ENCODE measurements around the gene KRT16.
A peak's percentile ranks its signal among the peaks of the same experiment; 100 is the strongest.
"Not testable (repeated sequence)": the region's sequence is repeated elsewhere in the genome, so short reads cannot be mapped to it uniquely, and the experiment has no call there.

The KRT16 gene

DNA sequence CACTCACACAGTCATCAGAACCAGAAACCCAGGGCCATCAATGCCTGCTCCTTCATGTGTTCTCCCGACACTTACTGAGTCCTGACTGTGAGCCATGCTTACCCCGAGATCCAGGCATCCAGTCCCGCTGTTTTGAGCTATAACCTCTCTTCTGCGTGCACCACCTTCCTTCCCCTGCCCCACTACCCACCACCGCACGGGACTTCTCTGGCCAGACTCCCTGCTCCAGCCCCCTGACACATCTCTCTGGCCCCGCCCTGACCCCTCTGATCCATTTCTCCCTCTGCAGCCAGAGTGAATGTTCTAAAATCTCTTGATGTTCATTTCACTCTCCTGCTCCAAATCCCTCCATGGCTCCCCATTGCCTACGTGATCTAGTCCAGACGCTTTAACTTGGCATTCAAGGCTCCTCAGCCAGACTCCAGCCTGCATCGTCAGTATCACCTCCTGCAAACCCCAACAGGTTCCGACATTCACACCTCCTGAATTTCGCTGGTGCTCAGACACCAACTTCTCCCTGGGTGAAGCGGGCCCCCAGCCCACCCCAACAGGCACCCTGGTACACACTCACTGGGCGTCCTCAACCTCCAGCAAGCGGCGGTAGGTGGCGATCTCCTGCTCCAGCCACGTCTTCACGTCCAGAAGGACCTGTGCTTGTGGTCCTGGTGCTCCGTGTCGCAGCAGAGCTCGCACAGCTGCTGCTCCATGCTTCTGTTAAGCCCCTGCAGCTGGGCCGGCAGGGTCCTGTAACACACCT is 14.9 kb upstream of the KRT16 start:
- DNase-seq (ENCODE audit: low spot score), result no peak

DNA sequence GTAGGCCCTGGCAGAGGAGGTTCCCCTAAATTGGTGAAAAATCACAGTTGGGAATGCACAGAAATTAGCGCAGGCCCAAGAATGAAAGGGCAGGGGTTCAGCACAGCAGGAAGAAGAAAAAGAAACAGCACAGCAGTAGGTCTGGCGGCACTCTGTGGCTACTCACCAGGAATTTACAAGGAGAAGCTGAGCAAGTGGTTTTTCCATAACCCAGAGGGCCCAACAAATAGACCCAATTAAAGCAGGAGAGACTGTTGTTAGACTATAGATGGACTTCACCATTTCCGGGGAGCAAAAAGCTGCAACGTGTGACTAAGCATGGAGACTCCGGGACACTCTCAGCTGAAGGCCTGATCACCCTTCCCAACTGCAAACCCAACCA is 14.3 kb upstream of the KRT16 start:
- DNase-seq (ENCODE audit: low spot score), result not testable (repeated sequence)

DNA sequence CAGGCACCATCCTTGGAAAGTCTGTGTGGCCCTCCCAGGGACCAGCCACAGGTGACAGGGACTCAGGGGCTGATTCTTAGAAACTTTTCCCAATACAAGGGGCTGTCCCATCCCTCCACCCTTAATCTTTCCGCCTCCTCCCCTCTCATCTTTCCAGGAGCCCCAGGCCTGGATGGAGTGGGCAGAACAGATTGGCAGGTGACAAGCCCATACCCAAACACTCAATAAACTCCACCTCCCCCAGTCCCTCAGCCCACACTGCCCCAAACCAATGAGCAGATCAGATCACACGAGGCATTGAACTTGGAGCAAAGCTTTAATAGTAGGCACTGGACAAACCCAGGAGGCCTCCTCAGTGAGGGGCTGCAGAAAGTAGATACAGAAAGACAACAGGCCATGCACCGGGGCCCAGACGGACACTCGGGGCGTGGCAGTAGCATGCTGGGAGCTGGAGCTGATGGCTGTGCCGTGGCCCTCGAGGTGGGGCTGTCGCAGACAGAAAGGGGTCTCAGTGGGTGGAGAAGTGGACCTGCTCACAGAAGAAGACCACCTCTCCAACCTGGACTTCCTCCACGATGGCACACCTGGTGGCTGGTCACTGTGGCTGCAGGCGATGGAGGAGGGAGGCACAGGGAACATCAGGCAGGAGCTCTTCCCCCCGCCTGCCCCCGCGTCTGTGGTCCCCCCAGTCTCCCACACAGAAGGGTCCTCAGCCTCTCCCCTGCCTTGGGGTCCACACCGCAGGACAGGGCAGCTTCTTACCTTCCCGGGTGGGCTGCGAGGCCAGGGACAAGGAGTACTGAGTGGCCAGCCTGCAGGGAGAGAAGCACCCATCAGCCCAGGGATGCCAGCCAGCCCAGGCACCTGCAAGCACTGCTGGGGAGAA is 13.7 kb upstream of the KRT16 start:
- DNase-seq (ENCODE audit: low spot score), result not testable (repeated sequence)

DNA sequence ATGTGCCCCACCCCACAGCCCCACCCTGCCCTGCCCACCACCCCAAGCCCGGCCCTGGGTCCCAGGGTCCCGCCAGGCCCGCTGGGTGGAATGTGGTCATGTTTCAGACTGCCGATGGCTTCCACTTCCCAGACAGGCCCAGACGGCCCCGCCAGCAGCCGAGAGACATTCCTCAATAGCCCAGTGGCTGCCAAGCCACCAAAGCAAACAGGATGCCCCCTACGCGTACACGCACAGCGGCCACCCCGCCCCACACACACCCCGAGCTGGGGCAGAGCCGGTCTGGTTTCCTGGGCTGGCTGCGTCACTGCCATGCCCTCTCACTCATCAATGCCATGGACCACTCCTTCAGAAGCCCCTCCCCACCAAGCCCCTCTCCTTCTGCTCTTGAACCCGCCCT is 13.0 kb upstream of the KRT16 start:
- no peak for DNase-seq (ENCODE audit: low spot score)

DNA sequence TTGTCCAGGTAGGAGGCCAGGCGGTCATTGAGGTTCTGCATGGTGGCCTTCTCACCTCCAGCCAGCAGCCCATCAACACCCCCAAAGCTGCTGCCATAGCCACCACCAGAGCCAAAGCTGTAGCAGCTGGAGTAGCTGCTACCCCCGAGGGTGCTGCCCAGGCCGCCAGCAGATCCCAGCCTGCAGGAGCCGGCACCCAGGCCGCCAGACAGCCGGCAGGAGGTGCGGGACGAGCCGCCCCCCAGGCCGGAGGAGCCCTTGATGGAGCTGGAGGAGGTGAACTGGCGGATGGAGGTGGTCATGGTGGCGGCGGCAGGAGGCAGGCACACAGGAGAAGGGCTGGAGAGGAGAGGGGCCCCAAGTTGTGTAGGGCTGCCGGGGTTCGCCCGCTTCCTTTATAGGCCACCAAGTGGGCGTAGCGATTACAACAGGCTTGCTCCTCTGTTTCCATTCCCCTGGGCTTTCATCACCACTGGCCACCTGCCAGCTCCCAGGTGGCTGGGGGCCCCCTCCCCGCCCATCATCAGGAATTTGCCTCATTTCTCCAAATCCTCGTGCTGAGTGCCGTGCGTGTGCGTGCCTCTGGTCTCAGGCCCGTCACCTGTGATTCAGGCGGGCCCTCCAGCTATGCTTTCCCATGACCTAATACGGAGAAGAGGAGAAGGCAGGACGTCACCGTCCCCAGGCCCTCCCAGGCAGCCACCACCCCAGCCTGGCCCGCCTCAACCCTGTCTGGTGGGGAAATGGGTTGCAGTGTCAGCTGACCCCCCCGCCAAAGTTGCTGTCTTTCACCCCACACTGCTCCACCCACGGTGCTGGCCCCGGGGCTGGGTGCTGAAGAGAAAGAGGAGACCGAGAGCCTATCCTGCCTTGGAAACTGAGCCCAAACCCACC is 11.9 kb upstream of the KRT16 start, which contains the start of gene KRT17:
KRT17 (minus strand) TSS at position 368 of the 894 bp plus-strand sequence; CDS start at position 302, 66 bp downstream.
- DNase-seq (ENCODE audit: low spot score), result no peak

DNA sequence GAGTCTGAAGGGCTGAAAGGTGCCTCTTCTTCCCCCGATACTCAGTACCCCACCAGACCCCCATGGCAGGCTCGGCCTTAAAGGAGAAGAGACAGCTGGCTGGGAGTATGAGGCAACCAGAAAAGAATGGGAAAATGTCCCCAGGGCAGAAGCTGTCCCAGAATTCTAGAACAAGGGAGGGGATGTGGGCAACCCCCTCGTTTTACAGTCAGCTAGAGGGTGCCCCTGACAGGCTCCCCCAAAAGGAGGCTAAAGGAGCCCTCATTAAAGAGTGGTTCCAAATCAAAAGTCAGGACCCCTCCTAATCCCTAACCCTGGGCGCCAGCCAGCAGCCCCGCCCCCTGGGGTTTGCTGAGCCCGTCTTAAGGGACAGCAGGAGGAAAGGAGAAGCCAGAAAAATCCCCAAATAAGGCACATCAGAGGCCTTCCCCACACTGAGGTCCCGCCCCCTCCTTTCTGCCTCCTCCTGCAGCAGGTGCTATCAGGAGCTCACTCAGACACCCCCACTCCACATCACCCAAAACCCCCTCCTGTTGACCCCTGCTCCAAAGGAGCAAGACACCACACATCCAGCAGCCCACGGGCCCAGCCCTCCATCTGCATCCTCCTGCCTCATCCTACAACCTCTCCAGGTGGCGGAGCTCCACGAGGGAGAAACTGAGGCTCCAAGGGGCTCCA is 10.8 kb upstream of the KRT16 start:
- not testable (repeated sequence) for DNase-seq (ENCODE audit: low spot score)

DNA sequence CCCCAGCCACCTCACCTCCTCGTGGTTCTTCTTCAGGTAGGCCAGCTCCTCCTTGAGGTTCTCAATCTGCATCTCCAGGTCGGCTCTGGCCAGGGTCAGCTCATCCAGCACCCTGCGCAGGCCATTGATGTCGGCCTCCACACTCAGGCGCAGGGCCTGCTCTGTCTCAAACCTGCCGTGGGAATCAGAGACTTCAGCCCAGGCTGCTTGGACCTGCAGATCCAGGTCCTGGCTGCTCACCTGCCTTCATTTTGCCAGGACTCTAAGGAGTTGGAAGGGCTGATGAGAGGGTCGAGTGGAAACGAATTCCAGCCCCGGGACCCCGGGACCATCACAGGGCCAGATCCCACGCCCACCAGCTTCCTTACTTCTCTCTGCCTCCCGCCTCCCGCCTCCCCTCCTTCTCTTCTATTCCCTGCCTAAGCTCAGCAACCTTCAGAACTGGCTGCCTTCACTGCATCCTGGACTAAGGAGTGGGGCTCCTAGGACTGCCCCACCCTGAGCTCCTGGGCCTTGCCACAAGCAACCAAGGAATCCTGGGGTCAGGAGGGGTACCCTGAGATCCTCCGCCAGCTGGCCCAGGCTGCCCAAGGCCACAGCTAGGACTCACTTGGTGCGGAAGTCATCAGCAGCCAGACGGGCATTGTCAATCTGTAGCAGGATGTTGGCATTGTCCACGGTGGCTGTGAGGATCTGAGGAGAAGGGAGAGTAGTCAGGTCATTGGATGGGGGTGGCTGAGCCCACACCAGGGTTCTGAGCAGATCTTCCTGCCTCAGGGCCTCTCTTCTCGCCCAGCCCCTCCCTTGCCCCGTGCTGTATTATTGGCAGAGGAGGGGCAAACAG is 10.0 kb upstream of the KRT16 start:
- DNase-seq (ENCODE audit: low spot score), result not testable (repeated sequence)

DNA sequence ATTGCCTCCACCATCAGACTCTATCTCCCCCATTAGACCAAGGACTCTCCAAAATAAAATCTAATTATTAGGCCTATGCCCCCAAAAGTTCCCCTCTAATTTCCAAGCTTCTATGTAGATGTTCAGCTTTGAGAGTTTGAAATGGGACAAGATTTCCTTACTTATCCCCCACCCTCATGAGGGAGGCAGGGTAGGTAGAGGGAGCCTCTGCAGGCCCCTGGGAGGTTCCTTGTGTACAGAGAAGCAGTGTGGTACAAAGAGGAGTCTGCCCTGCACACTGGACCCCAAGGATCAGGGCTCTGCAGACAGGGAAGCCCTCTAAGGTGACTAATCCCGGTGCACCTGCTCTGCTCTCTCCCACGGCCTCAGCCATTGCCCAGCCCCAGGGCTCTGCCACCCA is 9.3 kb upstream of the KRT16 start:
- DNase-seq (ENCODE audit: low spot score), result no peak

DNA sequence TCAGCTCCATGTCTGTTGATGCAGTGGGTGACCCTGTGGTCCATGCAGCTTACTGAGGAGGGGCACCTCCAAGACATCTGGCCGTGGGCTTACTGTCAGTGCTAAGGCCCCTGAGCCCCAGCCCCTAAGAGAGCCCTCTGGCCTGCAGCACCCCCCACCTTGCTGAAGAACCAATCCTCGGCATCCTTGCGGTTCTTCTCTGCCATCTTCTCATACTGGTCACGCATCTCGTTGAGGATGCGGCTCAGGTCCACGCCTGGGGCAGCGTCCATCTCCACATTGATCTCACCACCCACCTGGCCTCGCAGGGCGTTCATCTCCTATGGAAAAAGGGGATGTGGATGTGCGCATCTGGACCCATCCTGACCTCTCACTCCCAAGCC is 8.9 kb upstream of the KRT16 start:
- not testable (repeated sequence) for DNase-seq (ENCODE audit: low spot score)

DNA sequence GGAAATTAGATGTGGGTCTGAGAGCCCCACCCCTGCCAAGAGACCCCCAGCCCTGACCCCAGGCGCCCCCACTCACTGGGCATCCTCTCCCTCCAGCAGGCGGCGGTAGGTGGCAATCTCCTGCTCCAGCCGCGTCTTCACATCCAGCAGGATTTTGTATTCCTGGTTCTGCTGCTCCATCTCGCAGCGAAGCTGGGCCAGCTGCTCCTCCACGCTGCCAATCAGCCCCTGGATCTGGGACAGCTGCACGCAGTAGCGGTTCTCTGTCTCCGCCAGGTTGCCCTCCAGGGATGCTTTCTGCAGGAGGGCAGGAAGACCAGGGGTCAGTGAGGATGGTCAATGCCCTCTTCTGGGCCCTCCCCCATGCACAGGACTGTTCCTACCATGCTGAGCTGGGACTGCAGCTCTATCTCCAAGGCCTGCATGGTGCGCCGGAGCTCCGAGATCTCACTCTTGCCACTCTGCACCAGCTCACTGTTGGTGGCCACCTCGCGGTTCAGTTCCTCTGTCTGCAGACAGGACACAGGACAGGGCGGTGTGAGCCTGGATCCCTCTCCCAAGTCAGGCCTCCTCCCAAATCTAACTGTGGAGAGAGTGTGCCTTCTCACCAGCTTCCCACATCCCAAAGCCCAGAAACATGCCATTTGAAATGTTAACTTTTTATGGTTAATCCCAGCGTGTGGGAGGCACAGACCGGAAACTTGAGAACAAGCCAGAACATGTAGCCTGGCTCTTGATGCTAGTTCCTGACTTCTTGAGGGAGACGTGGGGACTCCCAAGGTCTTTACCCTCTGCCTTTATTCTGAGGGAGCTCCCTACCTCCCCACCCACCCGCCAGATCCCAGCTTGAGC is 8.2 kb upstream of the KRT16 start:
- DNase-seq (ENCODE audit: low spot score), result no peak

DNA sequence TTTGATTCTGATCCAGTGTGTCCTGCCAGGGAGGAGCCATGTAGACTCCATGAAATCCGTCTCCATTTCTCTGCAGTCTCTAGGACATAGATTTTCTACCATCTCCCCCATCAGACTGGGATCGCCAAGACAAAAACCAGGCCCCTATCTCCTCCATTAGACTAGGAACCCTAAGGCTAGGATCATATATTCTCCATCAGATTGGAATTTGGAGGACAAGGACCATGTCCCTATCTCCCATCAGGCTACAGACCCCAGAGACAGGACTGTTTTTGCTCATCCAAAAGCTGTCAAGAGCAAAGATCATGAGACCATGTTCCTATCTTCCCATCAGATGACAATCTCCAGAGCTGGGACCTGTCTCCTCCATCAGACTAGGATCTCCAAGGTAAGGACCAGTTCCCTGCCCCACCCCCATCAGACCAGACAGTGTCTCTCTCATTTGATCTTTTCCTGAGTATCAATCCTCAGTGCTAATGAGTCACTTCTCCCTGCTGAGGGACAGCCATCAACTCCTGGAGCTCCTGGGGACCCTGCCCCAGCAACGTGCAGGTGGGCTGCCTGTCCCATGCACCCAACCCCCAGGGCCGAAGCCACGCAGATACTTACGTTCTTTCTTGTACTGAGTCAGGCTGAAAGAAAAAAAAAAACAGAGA is 7.5 kb upstream of the KRT16 start:
- DNase-seq (ENCODE audit: low spot score), result not testable (repeated sequence)

DNA sequence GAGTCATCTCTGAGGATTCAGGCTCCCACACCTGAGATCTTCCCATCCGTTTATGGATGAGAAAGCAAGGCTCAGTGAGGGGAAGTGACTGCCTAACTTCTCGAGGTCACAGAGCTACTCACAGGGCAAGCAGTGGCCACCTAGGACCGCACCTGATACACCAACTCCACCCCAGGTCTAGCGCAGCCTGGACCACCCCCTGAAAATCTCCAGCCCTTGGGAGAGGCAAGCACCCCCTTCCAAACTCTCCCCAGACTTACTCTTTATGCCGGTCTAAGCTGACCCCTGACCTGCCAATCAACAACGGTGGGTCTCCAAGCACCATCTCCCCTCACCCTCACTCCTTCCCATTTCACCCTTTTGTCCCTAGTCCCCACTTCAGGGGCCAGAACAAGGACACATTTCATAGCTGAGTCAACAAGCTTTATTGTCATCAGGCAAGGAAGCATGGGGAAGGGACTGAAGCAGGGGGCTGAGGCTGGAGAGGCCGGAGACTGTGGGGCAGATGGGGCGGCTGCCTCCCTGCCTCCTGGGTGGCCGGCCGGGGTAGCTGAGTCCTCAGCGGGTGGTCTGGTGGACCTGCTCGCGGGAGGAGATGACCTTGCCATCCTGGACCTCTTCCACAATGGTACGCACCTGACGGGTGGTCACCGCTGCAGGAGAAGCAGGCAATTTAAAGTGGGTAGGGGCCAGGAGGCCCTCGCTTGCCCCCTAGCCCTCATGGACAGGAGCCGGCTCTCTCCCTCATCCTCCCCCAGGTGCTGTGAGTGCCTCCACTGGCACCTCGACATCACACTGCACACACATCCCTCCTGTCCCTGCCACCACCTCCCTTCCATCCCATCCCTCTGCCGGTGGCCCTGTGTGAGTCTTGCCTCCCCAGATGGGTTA is 6.7 kb upstream of the KRT16 start:
- DNase-seq (ENCODE audit: low spot score), result no peak

DNA sequence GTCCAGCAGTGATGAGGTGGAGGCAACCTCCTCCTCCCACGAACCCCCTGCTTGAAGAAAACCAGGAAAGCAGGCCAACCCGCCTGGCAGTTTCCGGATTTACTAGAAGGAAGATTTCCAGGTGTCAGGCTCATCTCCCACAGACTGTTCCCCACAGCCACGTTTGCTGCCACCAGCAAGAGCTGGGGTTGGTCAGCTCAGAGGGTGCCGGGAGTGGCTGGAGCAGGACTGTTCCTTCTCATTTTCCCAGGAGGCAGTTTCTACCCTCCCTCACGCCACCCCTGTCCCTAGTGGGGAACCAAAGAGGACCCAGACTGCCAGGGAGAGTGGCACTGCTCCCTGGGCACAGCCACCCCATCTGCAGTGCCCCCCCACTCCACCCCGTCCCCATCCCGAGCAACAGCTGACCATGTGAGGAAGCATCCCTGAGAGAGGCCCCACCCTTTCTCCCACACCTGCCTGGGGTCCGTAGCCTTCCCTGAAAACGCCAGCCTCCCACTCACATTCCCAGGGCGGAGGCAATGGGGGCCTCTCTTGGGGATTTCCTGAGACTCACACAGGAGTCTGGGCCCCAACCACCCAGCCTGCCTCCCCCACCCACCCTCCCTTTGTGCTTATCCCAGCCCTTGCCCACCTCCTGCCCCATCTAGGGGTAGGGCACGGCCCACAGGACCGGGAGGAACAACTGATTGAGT is 5.9 kb upstream of the KRT16 start:
- no peak for DNase-seq (ENCODE audit: low spot score)

DNA sequence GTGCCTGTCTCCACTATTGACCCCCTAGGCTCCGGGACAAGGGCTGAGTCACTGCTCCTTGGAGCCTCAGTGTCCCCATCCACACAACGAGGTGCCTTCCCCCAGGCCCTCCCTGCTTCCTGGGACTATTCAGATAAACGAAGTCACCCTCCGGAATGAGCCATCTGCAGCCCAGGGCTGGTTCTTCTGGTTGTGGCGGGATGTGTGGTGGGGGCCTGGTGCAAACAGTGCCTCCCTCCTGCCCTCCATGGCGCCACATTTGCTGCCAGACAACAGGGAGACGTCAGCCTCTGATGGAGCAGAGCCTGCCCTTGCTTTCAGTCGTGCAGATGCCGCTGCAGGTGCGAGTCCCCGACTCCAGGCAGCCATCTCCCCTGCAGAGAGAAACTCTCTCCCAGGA is 5.1 kb upstream of the KRT16 start:
- no peak for DNase-seq (ENCODE audit: low spot score)

DNA sequence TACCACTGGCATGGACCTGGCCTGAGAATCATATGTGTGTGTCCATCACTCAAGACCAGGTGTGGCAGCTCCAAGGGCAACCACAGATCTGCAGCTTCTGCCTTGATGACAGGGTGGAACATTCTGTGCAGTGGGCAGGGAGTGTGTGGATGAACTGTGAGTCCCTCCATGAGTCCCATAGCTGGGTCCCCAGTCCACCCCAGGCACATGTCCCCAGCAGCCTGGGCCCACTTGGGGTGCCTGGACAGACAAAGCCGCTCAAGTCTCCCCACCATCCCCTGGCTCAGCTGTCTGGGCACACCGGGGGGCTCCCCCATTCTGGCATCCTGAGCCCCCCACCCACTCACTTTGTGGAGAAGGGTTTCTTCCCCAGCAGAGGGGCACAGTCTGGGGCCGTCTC is 4.6 kb upstream of the KRT16 start:
- no peak for DNase-seq (ENCODE audit: low spot score)

DNA sequence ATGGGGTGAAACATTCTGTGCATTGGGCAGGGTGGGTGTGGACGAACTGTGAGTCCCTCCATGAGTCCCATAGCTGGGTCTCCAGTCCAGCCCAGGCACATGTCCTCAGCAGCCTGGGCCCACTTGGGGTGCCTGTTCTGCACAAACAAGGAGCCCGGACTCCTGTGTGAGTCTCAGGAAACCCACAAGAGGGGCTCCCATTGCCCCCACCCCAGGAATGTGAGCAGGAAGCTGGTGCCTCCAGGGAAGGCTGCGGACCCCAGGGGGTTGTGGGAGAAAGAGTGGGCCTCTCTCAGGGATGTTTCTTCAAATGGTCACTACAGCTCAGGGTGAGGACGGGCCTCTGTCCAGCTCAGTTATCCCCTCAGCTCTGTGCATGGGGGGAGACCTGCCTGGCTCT is 3.9 kb upstream of the KRT16 start:
- DNase-seq (ENCODE audit: low spot score), result not testable (repeated sequence)

DNA sequence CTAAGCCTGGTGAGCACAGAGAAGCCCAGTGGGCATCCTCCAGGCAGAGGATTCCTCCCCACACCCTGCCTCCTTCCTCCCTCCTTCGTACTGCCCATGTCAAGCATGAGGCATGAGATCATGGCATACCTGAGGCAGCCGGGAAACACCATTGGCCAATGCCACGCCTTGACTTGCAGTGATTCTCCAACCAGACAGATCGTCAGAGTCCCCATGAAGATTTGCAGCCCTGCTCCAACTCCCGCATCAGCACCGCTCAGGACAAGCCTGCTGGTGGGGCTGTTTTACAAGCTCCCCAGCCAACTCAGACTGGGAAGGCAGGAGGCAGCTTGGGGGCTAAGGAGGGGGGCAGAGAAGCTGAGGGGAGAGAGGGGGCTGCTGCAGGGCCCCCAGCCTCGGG is 2.9 kb upstream of the KRT16 start:
- peak; percentile 17 for DNase-seq (ENCODE audit: low spot score)

DNA sequence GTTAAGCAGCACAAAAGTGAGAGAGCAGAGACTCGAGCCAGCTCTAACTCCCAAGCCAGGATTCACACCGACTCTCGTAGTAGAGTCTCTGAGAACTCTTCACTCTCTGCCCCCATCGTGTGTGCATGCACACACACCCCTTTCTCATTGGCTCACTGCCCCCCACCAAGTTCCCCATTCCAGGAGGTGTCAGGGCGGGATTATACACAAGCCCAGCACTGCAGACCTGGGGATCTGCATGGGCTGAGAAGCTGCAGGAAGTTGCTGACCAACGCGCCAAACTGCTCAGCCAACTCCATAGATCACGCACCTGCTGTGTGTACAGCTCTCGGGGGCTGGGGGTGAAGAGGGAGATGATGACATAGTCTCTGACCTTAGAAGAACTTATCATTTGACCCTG is 2.2 kb upstream of the KRT16 start:
- not testable (repeated sequence) for DNase-seq (ENCODE audit: low spot score)
